ENCODE results near the gene POU2F1.
"Not testable (repeated sequence)": the region's sequence is repeated elsewhere in the genome, so short reads cannot be mapped to it uniquely, and the experiment has no call there.

Gene POU2F1

DNA sequence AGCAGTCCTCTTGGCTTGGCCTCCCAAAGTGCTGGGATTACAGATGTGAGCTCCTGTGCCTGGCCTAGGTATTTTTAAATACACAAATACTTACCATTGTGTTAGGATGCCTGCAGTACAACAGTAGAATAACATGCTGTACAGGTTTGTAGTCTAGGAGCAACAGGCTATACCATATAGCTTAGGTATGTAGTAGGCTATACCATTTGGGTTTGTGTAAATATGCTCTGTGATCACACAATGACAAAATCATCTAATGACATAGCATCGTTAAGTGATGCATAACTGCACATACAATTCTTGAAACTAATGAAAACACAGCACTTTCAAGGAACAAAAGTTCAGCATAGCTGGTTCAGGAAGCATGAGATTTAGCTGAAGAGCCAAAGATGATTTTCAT is 12.7 kb downstream of the POU2F1 start:
- DNase-seq: no peak

DNA sequence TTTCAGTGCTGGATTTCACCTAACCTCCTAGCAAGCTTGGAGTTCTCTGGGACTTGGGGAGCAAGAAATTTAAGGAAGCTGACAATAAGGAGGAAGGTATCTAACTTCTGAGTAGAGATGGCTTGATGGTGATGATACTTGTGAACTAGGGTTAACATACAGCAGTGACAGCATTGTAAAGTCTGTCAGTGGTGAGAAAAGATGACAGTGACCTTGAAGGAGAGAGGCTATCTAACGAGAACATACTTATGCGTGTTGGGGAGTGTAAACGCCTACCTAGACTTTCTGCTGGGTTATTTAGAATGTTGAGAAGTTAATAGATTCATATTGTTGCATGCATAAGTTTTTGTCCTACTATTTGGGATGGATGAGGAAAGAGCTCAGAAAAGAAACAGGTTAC is 16.3 kb downstream of the POU2F1 start:
- DNase-seq: no peak

DNA sequence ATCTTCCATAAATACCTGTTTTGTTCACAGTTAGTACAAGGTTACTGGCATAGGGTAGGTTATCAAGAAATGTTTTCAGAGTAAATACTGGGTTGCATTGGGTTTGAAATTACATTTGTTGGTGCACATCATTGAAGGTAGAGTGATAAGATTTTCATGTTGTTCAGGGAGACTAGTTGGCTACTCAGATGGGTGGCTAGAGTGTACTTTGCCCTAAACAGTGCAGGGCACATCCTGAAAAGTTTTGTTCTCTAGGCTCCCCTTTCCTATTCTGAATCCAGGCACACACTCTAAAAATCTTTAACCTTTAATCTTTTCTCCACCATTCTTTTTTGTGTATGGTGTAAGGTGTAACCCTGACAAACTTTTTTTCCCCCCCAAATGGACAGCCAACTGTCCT is 18.0 kb downstream of the POU2F1 start:
- no peak for DNase-seq

DNA sequence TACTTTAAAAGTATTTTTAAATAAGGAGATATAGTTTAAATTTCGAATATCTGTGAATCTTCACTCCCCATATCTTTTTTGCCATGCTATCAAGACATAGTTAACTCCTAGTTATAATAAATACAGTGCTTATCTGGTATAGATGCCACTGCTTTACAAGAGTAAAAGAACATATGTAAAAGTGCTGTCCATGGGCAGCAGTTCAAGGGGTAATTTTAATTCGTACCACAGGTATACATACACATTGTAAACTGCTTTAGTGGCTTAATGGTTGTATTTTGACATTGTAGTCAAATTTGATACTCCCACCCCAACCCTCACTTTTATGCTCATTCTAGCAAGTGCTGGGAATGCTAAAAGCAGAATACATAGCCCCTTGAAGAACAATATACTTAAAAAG is 18.6 kb downstream of the POU2F1 start:
- no peak for DNase-seq

DNA sequence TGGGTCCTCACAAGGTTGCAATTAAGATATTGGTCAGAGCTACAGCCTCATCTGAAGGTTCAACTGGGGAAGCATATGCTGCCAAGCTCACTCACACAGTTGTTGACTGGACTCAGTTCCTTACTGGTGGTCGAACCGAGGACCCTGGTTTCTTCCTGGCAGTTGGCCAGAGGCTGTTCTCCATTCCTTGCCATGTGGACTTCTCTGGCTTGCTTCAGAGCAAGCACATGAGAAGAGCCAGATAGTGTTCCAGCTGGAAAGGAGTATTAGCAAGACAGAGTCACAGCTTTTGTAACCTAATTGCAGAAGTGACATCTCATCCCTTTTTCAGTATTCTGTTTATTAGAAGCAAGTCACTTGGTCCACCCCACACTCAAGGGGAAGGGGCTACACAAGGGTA is 23.6 kb downstream of the POU2F1 start:
- DNase-seq: no peak

DNA sequence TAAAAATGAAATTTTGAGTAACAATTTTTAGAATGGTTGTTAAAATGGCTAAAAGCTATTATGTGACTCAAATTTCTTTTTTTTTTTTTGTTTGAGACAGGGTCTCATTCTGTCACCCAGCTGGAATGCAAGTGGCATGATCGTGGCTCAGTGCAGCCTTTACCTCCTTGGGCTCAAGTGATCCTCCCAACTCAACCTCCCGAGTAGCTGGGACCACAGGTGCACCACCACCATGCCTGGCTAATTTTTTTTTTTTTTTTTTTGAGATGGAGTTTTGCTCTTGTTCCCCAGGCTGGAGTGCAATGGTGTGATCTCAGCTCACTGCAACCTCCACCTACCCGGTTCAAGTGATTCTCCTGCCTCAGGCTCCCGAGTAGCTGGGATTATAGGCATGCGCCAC is 24.5 kb downstream of the POU2F1 start:
- not testable (repeated sequence) for DNase-seq

DNA sequence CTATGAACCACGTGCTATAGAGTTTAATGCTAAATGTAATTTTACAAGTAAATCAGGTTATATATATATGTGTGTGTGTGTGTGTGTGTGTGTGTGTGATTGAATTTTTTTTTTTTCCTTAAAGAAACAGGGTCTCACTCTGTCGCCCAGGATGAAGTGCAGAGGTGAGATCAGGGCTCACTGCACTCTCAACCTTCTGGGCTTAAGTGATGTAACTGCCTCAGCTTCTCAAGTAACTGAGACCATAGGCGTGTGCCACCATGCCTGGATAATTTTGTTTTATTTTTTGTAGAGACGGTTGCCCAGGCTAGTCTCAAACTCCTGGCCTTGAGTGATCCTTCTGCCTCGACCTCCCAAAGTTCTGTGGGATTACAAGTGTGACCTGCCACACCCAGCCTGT is 26.3 kb downstream of the POU2F1 start:
- DNase-seq: no peak

DNA sequence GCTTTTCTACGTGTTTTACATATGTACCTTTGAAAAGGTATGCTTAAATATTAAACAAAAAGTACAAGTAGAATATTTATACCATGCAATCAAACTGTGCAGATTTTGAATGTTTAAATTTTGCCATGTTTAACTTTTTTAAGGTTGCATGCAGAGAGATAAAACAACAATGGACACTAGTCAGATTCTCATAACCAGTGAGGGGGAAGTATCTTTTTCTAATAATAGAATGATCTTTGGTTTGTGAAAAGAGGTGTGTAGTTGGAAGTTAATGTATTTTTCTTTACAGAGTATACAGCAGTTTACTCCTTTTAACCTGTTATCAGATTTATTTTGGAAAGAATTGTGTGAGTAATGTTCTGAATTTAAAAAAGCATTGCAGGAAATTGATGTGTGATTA is 27.1 kb downstream of the POU2F1 start:
- DNase-seq: no peak

DNA sequence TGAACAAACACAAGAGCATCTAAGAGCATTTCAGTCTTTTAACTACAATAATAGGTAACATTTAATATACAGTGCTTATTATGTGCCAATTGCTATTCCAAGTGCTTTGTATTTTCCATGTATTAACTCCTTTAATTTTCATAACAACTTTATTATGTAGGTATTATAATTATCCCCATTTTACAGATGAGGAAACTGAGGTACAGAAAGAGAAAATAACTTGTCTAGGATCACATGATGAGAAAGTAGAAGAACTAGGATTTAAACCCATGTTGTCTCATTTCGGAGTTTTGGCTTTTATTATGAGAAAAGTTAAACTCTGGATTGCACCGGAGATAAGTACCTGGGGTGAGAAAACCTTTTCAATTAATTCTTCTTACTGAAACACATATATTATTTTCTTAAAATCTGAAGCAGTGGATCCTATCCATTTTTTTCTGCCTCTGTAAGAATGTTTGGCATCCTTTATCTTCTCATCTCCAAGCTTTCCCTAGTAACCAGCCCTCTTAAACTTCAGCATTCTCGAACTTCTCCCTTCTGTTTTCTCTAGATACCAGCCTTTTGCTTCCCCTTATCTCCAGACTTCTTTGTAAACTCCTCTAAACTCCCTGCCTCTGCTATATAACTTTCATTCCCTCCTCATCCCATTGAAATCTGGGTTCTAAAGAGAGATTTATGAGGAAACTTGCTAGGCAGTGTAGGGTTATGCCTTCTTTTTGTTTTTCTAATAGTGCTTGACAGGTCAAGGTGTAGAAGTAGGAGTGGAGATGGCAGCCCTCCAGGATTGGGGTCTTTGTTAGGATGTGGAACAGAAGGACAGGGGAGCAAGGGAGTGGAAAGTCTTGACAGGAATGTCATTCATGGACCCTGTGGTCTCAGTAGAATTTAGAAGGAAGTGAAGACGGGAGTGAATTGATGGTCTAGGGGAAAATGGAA is 28.3 kb downstream of the POU2F1 start:
- DNase-seq: no peak

DNA sequence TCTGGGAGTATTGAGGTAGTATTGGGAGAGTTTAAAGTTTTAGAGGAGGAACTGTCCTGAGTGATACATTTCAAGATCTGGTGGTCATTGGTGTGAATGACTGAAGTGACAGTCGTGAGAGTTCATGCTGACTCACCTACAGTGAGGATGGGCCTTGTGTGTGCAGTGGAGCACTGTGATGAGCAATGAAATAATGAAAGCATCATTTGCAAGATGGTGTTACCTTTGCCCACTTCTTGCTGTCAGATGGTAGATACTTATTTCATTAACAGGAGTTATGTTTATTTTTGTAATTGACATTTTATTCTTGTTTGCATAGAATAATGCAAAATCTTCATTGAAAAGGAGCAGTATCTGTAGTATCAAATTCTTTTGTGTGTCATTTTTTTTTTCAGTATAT is 29.0 kb downstream of the POU2F1 start:
- DNase-seq: no peak

DNA sequence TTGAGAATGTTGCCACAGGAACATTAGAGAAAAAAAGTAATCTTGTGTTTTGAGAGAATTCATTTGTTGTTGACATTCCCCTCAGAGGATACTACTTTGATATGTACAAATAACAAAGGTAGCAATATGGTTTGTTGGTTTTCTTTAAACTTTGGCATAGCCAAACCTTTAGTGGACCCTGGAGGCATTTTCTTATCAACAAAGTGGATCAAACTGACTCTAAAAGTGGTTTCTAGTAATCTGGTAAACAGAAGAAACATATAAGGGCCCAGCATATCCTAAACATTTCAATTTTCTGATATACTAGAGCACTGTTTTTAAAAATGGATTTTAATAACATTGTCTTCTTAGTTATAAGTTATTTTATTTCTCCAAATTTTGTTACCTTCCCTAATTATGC is 29.8 kb downstream of the POU2F1 start:
- no peak for DNase-seq

DNA sequence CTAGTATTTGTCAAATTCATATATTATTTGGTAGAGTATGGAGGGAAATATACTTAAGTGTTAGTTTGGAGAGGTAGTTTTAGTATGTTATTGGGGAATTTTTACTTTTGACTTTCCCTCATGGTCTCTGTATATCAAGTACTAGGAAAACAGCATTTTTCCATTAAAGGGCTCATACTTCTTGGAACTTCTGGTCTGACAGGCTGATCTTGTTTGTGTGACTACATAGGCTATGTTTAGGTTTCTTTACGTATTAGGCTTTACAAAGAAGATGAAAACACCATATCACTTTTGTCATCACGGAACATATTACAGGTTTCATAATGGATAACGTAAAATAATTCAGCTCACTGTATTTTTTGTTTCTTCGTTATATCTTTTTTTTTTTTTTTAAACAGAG is 30.8 kb downstream of the POU2F1 start:
- DNase-seq: no peak

DNA sequence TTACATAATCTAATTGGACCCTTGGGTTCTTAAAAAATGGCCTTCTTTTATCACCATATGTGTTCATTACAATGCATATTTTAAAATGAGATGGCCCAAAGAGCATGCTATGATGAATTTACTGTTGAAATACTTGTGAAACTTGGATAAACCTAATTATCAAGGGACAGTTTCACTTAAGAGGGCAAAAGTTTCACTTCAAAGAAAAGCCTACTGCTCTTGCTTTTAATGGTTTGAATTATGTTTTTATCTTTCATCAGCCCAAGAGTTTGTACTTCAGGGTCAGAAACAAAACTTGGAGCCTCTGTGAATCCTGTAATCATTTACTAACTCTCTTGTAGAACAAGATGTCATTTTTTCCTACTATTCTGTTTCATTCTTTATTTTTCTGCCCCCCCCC is 32.3 kb downstream of the POU2F1 start:
- no peak for DNase-seq

DNA sequence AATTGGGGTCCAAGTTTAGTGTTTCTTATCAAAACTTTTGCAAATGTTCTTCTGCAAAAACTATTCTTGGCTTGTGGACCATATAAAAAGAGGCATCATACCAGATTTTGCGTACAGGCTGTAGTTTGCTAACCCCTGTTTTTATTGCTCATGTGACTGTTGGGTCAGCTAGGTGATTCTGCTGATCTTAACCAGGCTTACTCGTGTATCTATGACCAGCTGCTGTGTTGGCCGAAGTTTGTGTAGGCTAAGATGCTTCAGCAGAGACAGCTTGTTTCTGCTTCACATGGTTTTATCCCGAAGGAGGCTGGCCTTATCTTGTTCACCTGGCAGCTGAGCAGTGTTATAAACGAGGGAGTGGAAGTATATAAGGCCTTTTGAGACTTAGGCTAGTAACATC is 38.2 kb downstream of the POU2F1 start:
- no peak for DNase-seq

DNA sequence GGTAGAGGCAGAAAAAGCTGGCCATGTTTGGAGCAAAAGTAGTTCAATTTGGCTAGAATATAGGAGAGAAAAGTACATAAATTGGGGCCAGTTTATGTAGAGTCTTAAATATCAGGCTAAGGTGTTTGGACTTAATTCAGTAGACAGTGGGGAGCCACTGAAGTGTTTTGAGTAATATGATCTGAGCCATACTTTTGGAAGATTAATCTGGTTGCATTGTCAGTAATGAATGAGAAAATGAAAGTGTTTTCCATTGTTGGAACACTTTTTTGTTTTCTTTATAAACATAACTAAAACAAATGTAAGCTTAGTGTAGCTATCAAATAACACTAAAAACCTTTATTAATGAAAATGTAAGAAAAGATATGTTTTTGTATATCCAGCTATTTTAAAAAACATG is 42.1 kb downstream of the POU2F1 start:
- no peak for DNase-seq

DNA sequence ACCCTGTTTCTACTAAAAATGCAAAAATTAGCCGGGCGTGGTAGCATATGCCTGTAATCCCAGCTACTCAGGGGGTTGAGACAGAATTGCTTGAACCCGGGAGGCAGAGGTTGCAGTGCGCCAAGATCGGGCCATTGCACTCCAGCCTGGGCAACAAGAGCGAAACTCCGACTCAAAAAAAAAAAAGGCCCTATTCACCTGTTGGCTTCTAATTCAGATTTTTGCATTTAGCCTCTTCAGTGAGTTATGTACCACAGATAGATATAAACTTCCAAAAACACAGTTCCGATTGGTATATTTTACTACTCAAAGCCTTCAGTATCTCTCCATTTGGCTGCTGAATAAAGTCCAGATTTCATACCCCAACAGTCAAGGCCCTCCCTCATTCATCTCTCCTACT is 42.7 kb downstream of the POU2F1 start:
- no peak for DNase-seq

DNA sequence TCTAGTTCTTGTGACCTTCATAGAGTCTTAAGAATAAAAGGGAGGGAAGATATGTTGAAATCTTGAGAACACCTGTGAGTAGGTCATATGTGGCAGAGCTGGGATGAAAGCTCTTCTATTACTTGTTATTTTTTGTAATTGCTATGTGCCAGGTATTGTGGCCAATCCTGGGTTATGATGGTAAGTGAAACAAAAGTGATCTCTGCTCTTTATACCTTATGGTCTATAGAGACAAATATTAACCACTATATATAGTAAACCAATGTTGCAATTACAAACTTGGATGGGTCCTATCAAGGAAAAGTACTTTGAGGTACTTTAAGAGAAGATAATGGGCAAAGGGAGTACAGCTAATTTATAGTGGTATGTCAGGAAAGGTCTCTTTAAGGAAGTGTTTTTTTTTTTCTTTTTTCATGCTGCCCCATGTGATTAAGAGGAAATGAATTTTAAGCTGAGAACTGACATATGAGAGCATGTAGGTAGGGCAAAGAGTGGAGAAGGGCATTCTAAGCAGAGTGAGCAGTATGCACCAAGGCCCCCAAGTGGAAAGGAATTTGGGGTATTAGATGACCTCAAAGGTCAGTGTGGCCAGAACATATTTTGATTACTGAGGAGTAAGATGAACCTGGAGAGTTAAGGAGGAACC is 43.3 kb downstream of the POU2F1 start:
- no peak for DNase-seq

DNA sequence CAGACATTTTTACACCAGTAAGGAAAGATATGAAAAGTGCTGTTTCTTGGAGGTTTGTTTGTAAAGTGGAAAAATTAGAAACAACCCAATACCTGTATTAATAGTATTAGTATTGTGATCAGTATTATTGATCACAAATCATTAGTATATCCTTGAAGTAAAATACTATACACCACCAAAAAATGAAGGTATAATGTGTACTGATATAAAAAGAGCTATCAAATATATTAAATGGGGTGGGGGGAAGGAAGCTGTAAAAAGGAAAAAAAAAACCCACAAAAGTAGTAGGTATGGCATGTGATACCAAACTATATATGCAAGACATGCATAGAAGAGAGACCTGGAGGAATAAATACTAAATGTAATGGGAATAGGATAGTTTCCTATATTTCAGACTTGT is 46.3 kb downstream of the POU2F1 start:
- DNase-seq: no peak

DNA sequence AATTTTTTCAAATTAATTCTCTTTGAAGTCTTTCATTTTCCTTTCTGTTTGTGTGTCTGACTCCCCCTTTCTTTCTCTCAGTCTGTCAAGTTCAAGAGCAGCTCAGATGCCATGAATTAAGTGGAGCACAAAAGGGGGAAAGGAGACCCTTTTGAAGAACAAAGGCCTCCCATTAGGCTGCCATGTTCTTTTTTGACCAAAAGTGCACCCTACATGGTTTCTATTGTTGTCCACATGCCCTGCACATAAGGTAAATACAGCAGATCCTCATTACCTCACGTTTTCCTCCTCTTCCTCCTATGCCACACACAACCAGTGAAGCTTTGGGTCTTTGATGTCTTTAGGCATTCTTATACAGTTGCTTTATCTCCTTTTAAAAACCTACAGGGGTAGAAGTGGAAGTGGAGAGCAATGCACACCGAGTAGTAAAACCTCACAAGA is 47.7 kb downstream of the POU2F1 start:
- no peak for DNase-seq

DNA sequence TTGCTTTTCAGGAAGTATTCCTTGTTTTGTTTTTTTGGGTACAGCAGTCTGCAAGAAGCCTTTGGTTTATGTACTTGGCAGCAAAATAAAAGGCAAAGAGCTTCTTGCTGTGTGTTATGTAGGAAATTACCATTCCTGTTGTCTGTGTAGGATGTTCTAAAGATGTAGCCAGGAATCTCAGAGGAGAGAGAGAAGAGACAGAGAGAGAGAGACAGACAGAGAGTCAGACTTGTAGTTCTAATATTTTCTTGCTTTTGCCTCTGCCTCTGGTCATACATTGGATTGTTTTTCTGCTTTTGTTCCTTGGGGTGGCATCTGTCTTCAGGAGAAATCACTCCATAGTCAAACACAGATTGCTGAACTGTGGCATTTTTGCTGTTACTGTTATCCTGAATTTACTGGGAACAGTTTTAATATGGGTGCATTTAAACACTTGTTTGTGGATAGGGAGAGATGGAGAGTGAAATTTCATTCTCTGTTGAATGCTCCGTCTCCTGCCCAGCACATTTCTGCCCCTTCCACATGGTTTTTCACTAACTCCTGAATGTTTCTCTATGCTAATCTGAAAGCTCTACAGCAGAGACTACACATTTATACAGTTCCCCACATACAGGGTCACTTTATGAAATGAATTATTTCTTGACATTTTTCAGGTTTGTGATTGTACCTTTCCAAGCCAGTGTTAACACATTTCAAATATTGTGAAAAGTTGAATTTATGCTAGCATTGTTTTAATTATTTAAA is 49.8 kb downstream of the POU2F1 start:
- no peak for DNase-seq

DNA sequence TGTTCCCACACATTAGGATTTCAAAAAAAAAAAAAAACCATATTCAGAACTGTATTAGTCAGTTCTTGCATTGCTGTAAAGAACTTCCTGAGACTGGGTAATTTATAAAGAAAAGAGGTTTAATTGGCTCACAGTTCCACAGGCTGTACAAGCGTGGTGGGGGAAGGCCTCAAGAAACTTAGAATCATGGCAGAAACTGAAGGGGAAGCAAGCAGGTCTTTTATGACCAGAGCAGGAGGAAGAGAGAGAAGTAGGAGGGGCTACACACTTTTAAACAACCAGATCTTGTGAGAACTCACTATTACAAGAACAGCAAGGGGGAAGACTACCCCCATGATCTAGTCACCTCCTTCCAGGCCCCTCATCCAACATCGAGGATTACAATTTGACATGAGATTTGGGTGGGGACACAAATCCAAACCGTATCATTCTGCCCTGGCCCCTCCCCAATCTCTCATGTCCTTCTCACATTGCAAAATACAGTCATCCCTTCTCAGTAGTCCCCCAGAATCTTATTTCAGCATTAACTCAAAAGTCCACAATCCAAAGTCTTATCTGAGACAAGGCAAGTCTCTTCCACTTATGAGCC is 51.8 kb downstream of the POU2F1 start:
- DNase-seq: no peak

DNA sequence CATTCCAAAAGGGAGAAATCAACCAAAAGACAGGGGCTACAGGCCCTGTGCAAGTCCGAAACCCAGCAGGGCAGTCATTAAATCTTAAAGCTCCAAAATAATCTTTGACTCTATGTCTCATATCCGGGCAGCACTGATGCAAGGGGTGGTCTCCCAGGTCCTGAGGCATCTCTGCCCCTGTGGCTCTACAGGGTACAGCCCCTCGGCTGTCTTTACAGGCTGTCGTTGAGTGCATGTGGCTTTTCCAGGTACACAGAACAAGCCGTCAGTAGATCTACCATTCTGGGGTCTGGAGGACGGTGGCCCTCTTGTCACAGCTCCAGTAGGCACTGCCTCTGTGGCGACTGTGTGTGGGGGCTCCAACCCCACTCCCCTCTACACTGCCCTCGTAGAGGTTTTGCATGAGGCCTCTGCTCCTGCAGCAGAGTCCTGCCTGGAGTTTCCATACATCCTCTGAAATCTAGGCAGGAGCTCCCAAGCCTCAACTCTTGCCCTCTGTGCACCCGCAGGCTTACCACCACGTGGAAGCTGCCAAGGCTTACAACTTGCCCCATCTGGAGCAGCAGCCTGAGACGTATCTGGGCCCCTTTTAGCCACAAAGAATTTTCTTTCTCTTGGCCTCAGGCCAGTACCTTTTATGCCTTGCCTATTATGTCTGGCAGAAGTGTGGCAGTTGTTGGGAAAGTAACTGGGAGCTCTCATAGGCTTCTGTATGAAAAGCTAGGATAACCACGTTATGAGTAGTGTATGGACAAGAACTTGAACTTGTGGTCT is 52.5 kb downstream of the POU2F1 start:
- DNase-seq: no peak

DNA sequence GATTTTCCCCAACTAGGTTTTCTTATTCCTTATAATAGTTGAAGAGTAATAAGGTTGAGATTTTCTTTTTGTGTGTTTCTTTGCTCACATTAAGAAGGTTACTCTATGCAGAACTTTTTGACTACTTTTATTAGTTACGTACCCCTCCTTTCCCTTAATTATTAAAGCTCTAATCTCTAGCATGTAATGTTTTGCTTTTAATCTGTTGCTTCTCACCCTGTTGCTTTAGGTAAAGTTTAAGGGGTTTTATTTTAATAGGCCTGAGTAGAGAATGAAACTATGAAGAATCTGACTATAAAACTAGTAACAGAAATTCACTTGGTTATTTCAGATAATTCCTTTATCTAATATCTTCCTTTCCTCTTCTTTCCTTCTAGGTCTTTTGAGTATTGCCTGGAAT is 53.4 kb downstream of the POU2F1 start:
- DNase-seq: no peak

All from activated effector memory CD4-positive, alpha-beta T cell treated with Interleukin-2 at 50 U/mL for 16 hours (primary cell).